ENCODE data around the gene FGD4.

FGD4 gene

DNA sequence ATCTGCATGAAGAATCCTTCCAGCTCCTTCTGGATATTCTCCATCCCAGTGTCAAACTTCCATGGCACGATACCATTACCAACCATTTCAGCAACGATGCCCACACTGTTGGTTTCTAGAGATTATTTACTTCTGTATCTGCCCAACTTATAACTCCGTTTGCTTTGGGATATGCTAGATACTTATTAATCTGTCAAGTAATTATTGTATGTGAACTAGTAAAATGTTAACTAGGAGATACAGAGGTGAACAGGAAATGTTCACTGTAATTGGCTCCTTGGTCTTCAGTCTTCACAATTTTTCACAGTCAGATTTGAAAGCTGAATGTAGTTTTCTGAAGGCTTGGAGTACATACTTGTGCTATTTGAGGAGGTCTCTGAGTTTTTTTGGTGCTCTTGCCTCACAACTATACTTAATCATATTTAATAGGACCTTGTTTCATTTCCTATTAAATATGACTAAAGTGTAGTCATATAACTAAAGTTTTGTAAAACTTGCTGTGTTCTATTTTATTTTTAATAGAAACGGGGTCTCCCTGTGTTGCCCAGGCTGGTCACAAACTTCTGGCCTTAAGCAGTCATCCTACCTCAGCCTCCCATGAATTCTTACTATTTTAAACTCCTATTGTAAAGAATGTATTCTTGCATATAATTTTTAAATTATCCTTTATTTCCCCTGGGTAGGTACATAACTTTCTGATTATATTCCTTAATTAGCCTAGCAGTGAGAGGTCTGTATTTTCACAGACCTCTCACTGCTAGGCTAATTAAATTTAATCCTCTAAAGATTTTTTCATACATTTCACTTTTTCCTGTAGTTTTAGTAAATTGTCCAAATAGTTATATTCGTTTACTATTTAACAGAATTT, 79.7 kb downstream of the FGD4 start:
- ATAC-seq, result no peak
- TF ChIP-seq SNAI2 (CRISPR knock-in tag; IDR thresholded peaks at IDR 0.05) (no peak), ZC3H10 (CRISPR knock-in tag; IDR thresholded peaks at IDR 0.05) (no peak), TOX (CRISPR knock-in tag; IDR thresholded peaks at IDR 0.05; ENCODE audit: borderline replicate concordance) (no peak), TSHZ2 (CRISPR knock-in tag; IDR thresholded peaks at IDR 0.05) (no peak), OSR1 (CRISPR knock-in tag; IDR thresholded peaks at IDR 0.05) (no peak), ZNF565 (CRISPR knock-in tag; conservative IDR thresholded peaks at IDR 0.05; ENCODE audit: low read depth) (no peak), TCF4 (CRISPR knock-in tag; IDR thresholded peaks at IDR 0.05; ENCODE audit: borderline replicate concordance) (no peak), PATZ1 (CRISPR knock-in tag; IDR thresholded peaks at IDR 0.05; ENCODE audit: borderline replicate concordance) (no peak), PPARA (CRISPR knock-in tag; IDR thresholded peaks at IDR 0.05; ENCODE audit: borderline replicate concordance) (no peak), ARNTL (CRISPR knock-in tag; IDR thresholded peaks at IDR 0.05; ENCODE audit: borderline replicate concordance, low read depth) (no peak), ZFP30 (CRISPR knock-in tag; IDR thresholded peaks at IDR 0.05) (no peak), RARB (CRISPR knock-in tag; IDR thresholded peaks at IDR 0.05) (no peak), ESRRG (CRISPR knock-in tag; IDR thresholded peaks at IDR 0.05) (no peak), ZNF70 (CRISPR knock-in tag; IDR thresholded peaks at IDR 0.05) (no peak)

DNA sequence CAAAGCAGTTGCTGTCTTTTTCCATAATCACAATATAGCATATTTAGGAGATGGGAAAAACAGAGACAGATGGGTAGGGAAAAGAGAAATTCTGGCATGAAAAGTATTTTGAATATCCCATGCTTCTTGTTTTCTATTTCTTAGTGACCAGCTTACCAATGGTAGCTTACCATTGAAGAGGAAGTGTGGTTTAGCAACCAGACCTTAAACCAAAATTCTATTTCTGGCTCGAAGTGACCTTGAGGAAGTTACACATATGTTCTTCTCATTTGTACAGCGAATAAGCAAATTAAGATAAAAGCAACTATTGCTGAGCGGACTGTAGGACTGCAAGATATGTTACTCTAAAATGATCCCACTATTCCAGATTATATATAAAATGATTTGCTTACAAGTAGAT, 82.9 kb downstream of the FGD4 start:
- no peak for TF ChIP-seq POU6F1 (CRISPR knock-in tag; IDR thresholded peaks at IDR 0.05; ENCODE audit: borderline replicate concordance, low read depth)
- no peak for TF ChIP-seq ZNF8 (CRISPR knock-in tag; IDR thresholded peaks at IDR 0.05)
- TF ChIP-seq ZFP30 (CRISPR knock-in tag; IDR thresholded peaks at IDR 0.05), result no peak
- TF ChIP-seq ZFP3 (CRISPR knock-in tag; IDR thresholded peaks at IDR 0.05), result no peak
- no peak for TF ChIP-seq ESRRG (CRISPR knock-in tag; IDR thresholded peaks at IDR 0.05)
- TF ChIP-seq SNAI2 (CRISPR knock-in tag; IDR thresholded peaks at IDR 0.05), result no peak
- TF ChIP-seq ARNTL (CRISPR knock-in tag; IDR thresholded peaks at IDR 0.05; ENCODE audit: borderline replicate concordance, low read depth), result no peak
- TF ChIP-seq, protein P1, sequence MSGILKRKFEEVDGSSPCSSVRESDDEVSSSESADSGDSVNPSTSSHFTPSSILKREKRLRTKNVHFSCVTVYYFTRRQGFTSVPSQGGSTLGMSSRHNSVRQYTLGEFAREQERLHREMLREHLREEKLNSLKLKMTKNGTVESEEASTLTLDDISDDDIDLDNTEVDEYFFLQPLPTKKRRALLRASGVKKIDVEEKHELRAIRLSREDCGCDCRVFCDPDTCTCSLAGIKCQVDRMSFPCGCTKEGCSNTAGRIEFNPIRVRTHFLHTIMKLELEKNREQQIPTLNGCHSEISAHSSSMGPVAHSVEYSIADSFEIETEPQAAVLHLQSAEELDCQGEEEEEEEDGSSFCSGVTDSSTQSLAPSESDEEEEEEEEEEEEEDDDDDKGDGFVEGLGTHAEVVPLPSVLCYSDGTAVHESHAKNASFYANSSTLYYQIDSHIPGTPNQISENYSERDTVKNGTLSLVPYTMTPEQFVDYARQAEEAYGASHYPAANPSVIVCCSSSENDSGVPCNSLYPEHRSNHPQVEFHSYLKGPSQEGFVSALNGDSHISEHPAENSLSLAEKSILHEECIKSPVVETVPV (CRISPR knock-in tag; IDR thresholded peaks at IDR 0.05), result no peak
- no peak for TF ChIP-seq ZNF70 (CRISPR knock-in tag; IDR thresholded peaks at IDR 0.05)
- TF ChIP-seq, protein P2, sequence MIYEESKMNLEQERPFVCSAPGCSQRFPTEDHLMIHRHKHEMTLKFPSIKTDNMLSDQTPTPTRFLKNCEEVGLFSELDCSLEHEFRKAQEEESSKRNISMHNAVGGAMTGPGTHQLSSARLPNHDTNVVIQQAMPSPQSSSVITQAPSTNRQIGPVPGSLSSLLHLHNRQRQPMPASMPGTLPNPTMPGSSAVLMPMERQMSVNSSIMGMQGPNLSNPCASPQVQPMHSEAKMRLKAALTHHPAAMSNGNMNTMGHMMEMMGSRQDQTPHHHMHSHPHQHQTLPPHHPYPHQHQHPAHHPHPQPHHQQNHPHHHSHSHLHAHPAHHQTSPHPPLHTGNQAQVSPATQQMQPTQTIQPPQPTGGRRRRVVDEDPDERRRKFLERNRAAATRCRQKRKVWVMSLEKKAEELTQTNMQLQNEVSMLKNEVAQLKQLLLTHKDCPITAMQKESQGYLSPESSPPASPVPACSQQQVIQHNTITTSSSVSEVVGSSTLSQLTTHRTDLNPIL (CRISPR knock-in tag; IDR thresholded peaks at IDR 0.05; ENCODE audit: low read depth), result no peak
- no peak for TF ChIP-seq BACH2 (CRISPR knock-in tag; IDR thresholded peaks at IDR 0.05; ENCODE audit: borderline replicate concordance)
- no peak for TF ChIP-seq TSHZ2 (CRISPR knock-in tag; IDR thresholded peaks at IDR 0.05)
- TF ChIP-seq ISL1 (CRISPR knock-in tag; IDR thresholded peaks at IDR 0.05), result no peak
- TF ChIP-seq CSDC2 (CRISPR knock-in tag; IDR thresholded peaks at IDR 0.05), result no peak
- no peak for TF ChIP-seq PATZ1 (CRISPR knock-in tag; IDR thresholded peaks at IDR 0.05; ENCODE audit: borderline replicate concordance)
- ATAC-seq, result no peak

All from SK-N-SH treated with all-trans-retinoic acid at 6 μM for 48 hours (cell line).